SK-N-SH treated with all-trans-retinoic acid at 6 μM for 48 hours (cell line): ENCODE data around the gene DNAJC30.

ENCODE experiments used
- ATAC-seq: fragments of 200-7000 bp; cut with Tn5 transposase; 3 replicates; pipeline ENCODE4 v1.9.1; 2020; ENCODE audit warnings: mild to moderate bottlenecking, moderate library complexity
- BACH2 ChIP-seq: fragments of 250-450 bp; sonication (Bioruptor Pico); IDR thresholded peaks from 2 replicates; pipeline ENCODE4 v1.9.0; 2021; ENCODE audit warnings: mild to moderate bottlenecking, borderline replicate concordance
- CSDC2 ChIP-seq: fragments of 250-450 bp; sonication (Bioruptor Pico); IDR thresholded peaks from 2 replicates; pipeline ENCODE4 v1.5.0; 2020; ENCODE audit warnings: mild to moderate bottlenecking, moderate library complexity
- ESRRG ChIP-seq: fragments of 250-450 bp; sonication (Bioruptor Pico); IDR thresholded peaks from 2 replicates; pipeline ENCODE4 v1.6.1; 2021; ENCODE audit warnings: mild to moderate bottlenecking
- GLIS3 ChIP-seq: fragments of 250-450 bp; sonication (Bioruptor Pico); IDR thresholded peaks from 2 replicates; pipeline ENCODE4 v1.5.0; 2020; ENCODE audit warnings: mild to moderate bottlenecking, moderate library complexity
- OSR1 ChIP-seq: fragments of 250-450 bp; sonication (Bioruptor Pico); IDR thresholded peaks from 2 replicates; pipeline ENCODE4 v1.8.0; 2022; ENCODE audit warnings: moderate library complexity, mild to moderate bottlenecking, inconsistent platforms
- PPARA ChIP-seq: fragments of 250-450 bp; sonication (Bioruptor Pico); IDR thresholded peaks from 2 replicates; pipeline ENCODE4 v1.5.0; 2020; ENCODE audit warnings: mild to moderate bottlenecking, borderline replicate concordance
- RARB ChIP-seq: fragments of 250-450 bp; sonication (Bioruptor Pico); IDR thresholded peaks from 2 replicates; pipeline ENCODE4 v1.8.0; 2021; ENCODE audit warnings: mild to moderate bottlenecking, moderate library complexity
- SNAI2 ChIP-seq: fragments of 250-450 bp; sonication (Bioruptor Pico); IDR thresholded peaks from 2 replicates; pipeline ENCODE4 v1.5.0; 2020; ENCODE audit warnings: mild to moderate bottlenecking, moderate library complexity
- TOX ChIP-seq: fragments of 250-450 bp; sonication (Bioruptor Pico); IDR thresholded peaks from 2 replicates; pipeline ENCODE4 v1.8.0; 2021; ENCODE audit warnings: mild to moderate bottlenecking, moderate library complexity, borderline replicate concordance
- ZC3H10 ChIP-seq: fragments of 250-450 bp; sonication (Bioruptor Pico); IDR thresholded peaks from 2 replicates; pipeline ENCODE4 v1.5.1; 2021; ENCODE audit warnings: mild to moderate bottlenecking, moderate library complexity
- ZFP30 ChIP-seq: fragments of 450-650 bp; formaldehyde crosslinking; IDR thresholded peaks from 2 replicates; pipeline ENCODE4 v1.5.0; 2022; ENCODE audit warnings: mild to moderate bottlenecking, moderate library complexity
- ZNF70 ChIP-seq: fragments of 450-650 bp; formaldehyde crosslinking; IDR thresholded peaks from 2 replicates; pipeline ENCODE4 v1.5.0; 2020; ENCODE audit warnings: mild to moderate bottlenecking, moderate library complexity
- TF ChIP-seq, protein P1 (sequence below): fragments of 250-450 bp; sonication (Bioruptor Pico); IDR thresholded peaks from 2 replicates; pipeline ENCODE4 v1.5.1; 2021; ENCODE audit warnings: mild to moderate bottlenecking, moderate library complexity
- TF ChIP-seq, protein P2 (sequence below): fragments of 250-450 bp; sonication (Bioruptor Pico); IDR thresholded peaks from 2 replicates; pipeline ENCODE4 v1.5.1; 2020; ENCODE audit warnings: low read depth, mild to moderate bottlenecking, moderate library complexity
- TF ChIP-seq, protein P3 (sequence below): fragments of 250-450 bp; sonication (Bioruptor Pico); IDR thresholded peaks from 2 replicates; pipeline ENCODE4 v1.8.0; 2021; ENCODE audit warnings: low read depth, mild to moderate bottlenecking, moderate library complexity, borderline replicate concordance
- TF ChIP-seq, protein P4 (sequence below): fragments of 250-450 bp; sonication (Bioruptor Pico); IDR thresholded peaks from 2 replicates; pipeline ENCODE4 v1.5.0; 2020; ENCODE audit warnings: mild to moderate bottlenecking, moderate library complexity

DNAJC30 gene

DNA sequence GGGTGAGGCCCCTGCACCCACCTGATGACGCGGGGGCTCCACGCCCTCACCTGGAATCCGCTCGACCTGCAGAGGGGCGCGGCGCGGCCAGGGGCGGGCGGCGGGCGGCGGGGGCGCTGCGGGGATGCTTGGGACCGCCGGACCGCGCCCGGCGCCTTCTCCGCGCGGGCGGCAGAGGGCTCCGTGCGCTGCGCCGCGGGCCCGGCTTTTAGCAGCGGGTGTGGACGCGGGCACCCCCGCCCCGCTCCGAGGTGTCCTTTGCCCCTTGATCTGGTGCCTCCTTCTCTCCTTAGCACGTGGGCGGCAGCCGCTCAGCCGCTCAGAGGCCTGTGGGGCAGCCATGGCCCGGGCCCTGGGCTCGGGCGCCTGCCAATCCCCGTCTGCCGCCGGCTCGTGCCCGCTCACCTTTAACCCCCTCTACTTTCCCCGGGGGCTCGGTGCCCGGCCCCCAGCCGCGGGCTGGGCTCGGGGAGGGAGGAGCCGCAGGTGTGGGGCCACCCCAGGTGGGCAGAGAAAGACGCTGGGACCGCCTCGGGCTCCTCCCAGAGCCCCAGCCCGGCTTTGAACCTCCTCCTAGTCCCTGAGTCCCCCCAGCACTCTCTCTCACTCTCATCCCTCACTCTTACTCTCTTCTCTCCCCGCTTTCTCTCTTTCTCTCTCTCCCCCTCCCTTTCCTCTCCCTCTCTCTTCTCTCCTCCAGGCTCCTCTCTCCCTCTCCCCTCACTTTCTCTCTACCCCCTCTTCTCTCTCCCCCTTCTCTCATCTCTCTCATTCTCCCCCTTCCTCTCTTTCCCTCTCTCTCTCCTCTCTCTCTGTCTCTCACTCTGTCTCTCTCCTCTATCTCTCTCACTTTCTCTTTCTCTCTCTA, 35.3 kb downstream of the DNAJC30 start:
- peak; percentile 64 for ATAC-seq
- TF ChIP-seq, protein P1, sequence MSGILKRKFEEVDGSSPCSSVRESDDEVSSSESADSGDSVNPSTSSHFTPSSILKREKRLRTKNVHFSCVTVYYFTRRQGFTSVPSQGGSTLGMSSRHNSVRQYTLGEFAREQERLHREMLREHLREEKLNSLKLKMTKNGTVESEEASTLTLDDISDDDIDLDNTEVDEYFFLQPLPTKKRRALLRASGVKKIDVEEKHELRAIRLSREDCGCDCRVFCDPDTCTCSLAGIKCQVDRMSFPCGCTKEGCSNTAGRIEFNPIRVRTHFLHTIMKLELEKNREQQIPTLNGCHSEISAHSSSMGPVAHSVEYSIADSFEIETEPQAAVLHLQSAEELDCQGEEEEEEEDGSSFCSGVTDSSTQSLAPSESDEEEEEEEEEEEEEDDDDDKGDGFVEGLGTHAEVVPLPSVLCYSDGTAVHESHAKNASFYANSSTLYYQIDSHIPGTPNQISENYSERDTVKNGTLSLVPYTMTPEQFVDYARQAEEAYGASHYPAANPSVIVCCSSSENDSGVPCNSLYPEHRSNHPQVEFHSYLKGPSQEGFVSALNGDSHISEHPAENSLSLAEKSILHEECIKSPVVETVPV (CRISPR knock-in tag): no peak

DNA sequence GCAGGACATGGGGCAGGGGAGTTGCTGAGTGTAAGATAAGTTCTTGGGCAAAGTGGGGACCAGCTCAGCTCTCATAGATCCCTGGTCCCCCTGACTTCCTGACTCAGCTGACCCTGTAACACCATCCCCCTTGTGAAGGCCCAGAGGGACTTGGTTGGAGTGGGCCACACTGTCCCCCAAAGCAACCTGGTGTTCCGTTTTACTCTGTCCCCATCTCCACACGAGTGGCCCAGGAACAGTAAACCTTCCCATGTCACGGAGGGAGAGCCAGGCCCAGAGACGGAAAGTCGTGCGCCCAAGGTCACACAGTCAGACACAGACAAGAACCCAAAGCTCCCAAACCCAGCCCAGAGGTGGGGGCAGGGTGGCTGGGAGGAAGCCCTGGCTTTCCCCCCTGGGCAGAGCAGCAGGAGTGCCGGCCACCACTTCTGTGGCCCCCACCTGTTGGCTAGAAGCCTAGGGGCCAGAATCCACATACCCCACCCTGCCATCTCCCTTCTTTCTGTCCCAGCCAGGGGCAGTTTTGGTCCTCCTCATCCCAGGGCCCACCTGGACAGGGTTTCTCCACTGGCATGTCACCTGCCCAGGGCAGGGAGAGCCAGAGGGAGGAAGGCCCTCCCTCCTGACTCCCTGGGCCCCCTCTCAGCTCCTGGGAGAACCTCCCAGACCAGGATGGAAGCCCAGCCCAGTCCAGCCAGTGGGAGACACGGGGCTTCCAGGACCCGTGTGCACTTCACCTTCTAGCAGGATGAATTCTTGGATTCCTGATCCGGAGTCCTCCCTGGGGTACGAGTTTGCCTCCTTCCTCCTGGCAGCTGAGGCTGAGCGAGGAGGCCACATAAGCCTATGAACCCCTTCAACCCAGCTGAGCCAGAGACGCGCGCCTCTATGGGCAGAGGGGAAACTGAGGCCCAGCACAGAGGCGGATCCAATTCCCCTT, 36.2 kb downstream of the DNAJC30 start:
- ATAC-seq: no peak
- TF ChIP-seq ZNF70 (CRISPR knock-in tag) (no peak), OSR1 (no peak), ZC3H10 (CRISPR knock-in tag) (no peak), BACH2 (CRISPR knock-in tag) (no peak), RARB (CRISPR knock-in tag) (no peak), ESRRG (CRISPR knock-in tag) (no peak), SNAI2 (no peak), CSDC2 (CRISPR knock-in tag) (no peak), GLIS3 (CRISPR knock-in tag) (no peak), TOX (CRISPR knock-in tag) (no peak), ZFP30 (CRISPR knock-in tag) (no peak)
- TF ChIP-seq, protein P2, sequence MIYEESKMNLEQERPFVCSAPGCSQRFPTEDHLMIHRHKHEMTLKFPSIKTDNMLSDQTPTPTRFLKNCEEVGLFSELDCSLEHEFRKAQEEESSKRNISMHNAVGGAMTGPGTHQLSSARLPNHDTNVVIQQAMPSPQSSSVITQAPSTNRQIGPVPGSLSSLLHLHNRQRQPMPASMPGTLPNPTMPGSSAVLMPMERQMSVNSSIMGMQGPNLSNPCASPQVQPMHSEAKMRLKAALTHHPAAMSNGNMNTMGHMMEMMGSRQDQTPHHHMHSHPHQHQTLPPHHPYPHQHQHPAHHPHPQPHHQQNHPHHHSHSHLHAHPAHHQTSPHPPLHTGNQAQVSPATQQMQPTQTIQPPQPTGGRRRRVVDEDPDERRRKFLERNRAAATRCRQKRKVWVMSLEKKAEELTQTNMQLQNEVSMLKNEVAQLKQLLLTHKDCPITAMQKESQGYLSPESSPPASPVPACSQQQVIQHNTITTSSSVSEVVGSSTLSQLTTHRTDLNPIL (CRISPR knock-in tag): no peak
- TF ChIP-seq, protein P1 (CRISPR knock-in tag): no peak
- TF ChIP-seq, protein P3, sequence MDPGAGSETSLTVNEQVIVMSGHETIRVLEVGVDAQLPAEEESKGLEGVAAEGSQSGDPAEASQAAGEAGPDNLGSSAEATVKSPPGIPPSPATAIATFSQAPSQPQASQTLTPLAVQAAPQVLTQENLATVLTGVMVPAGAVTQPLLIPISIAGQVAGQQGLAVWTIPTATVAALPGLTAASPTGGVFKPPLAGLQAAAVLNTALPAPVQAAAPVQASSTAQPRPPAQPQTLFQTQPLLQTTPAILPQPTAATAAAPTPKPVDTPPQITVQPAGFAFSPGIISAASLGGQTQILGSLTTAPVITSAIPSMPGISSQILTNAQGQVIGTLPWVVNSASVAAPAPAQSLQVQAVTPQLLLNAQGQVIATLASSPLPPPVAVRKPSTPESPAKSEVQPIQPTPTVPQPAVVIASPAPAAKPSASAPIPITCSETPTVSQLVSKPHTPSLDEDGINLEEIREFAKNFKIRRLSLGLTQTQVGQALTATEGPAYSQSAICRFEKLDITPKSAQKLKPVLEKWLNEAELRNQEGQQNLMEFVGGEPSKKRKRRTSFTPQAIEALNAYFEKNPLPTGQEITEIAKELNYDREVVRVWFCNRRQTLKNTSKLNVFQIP (CRISPR knock-in tag): no peak
- TF ChIP-seq, protein P4, sequence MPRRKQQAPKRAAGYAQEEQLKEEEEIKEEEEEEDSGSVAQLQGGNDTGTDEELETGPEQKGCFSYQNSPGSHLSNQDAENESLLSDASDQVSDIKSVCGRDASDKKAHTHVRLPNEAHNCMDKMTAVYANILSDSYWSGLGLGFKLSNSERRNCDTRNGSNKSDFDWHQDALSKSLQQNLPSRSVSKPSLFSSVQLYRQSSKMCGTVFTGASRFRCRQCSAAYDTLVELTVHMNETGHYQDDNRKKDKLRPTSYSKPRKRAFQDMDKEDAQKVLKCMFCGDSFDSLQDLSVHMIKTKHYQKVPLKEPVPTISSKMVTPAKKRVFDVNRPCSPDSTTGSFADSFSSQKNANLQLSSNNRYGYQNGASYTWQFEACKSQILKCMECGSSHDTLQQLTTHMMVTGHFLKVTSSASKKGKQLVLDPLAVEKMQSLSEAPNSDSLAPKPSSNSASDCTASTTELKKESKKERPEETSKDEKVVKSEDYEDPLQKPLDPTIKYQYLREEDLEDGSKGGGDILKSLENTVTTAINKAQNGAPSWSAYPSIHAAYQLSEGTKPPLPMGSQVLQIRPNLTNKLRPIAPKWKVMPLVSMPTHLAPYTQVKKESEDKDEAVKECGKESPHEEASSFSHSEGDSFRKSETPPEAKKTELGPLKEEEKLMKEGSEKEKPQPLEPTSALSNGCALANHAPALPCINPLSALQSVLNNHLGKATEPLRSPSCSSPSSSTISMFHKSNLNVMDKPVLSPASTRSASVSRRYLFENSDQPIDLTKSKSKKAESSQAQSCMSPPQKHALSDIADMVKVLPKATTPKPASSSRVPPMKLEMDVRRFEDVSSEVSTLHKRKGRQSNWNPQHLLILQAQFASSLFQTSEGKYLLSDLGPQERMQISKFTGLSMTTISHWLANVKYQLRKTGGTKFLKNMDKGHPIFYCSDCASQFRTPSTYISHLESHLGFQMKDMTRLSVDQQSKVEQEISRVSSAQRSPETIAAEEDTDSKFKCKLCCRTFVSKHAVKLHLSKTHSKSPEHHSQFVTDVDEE (CRISPR knock-in tag): no peak

DNA sequence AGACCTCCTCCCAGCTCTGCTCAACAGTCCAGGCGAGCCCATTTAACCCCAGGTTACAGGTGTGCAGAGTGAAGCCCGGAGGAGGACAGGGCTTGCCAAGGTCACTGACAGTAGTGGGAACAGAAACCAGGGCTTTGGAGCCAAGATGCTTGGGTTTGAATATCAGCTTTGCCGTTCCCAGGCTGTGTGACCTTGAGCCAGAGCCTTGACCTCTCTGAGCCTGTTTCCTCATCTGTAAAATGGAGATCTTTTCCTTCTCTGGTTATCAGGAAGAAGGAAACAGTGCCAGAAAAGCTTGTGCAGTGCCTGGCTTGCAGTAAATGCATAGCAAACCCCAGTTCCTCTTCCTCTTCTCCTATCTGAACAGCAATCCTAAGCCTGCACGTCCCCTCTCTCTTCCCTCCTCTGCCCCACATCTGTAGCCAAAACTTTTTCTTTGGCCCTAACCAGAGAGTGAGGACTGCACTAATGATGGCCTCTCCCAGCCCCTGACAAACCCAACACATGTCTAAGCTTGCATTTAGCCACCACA, 37.5 kb downstream of the DNAJC30 start:
- TF ChIP-seq PPARA (CRISPR knock-in tag): no peak
- no peak for TF ChIP-seq ZC3H10 (CRISPR knock-in tag)
- TF ChIP-seq GLIS3 (CRISPR knock-in tag): no peak
- no peak for ATAC-seq
